Stomach smooth muscle (tissue), 2 donors: ENCODE measurements around the gene EN1.

Experiments
- H3K27ac ChIP-seq: one replicate; pipeline ENCODE4 v1.7.0; 2013; ENCODE audit warnings: mild to moderate bottlenecking, low read length, inconsistent platforms
- H3K27me3 ChIP-seq, 2 donors: one replicate each; pipeline ENCODE4 v1.7.0; 2013; ENCODE audit warnings: low read length in 2 of 2; ENCODE audit not compliant: insufficient read depth in 2 of 2, control insufficient read depth in 1 of 2
- H3K36me3 ChIP-seq, 2 donors: one replicate each; pipeline ENCODE4 v1.7.0; 2013; ENCODE audit warnings: low read length in 2 of 2; ENCODE audit not compliant: control insufficient read depth in 2 of 2, insufficient read depth in 2 of 2
- H3K4me1 ChIP-seq: one replicate; pipeline ENCODE4 v1.7.0; 2013; ENCODE audit warnings: low read length; ENCODE audit not compliant: control insufficient read depth, insufficient read depth
- H3K4me3 ChIP-seq, 2 donors: one replicate each; pipeline ENCODE4 v1.7.0; 2013; ENCODE audit warnings: low read length in 2 of 2
- H3K9ac ChIP-seq, 2 donors: one replicate each; pipeline ENCODE4 v1.7.0; 2013; ENCODE audit warnings: low read length in 2 of 2, mild to moderate bottlenecking in 1 of 2
- H3K9me3 ChIP-seq, 2 donors: one replicate each; pipeline ENCODE4 v1.7.0; 2013; ENCODE audit warnings: low read length in 2 of 2; ENCODE audit not compliant: control insufficient read depth in 2 of 2
- donor health status: healthy.
- donor health status: Pancreatic carcinoma.

Gene EN1

DNA sequence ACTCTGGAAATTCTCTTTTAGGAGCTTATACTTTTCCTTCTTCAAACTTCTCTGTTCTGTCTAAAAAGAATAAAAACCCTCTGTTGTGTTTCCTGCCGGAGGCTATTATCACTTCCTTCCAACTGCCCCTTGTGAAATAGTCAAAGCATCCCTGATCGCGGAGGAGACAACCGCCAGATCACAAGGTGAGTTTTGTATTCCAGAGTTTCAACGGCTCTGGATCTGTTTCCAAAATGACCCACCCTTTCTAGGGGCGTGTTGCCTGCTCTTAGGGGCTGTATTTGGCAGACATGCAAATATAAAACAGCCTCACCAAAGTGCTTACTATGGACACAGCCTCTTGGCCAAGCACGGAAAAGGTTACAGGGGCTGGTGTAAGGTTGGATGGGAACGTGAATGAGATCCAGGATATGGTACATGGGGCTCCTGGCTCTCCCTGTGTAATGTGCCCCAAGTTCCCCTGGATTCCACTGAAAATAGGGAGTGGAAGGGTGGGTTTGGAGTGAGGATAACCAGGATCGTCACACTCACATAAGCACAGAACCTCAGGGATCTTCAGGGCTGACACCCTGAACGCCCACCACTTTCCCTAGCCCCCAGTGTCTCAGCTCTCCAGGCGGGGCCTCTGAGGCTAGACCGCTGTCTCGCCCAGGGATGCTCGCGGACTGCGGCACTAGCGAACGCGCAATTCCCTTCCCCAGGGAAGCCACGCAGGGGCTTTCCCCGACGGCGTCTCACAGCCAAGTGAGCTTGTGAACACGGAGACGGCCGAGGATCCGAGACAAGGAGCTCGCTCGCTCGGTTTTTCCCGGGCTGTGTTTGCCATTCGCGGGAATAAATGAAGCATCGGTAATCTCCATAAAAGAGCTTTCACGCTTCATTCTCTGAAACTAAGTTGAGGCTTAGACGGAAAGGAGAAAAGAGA is 14.4 kb downstream of the EN1 start:
- no peaks in the 10 kb centered on the region for H3K9me3 ChIP-seq
- no peaks in the 10 kb centered on the region for H3K36me3 ChIP-seq
- peaks cover 80 to 86% of the 10 kb centered on the region in 2 donors for H3K27me3 ChIP-seq

DNA sequence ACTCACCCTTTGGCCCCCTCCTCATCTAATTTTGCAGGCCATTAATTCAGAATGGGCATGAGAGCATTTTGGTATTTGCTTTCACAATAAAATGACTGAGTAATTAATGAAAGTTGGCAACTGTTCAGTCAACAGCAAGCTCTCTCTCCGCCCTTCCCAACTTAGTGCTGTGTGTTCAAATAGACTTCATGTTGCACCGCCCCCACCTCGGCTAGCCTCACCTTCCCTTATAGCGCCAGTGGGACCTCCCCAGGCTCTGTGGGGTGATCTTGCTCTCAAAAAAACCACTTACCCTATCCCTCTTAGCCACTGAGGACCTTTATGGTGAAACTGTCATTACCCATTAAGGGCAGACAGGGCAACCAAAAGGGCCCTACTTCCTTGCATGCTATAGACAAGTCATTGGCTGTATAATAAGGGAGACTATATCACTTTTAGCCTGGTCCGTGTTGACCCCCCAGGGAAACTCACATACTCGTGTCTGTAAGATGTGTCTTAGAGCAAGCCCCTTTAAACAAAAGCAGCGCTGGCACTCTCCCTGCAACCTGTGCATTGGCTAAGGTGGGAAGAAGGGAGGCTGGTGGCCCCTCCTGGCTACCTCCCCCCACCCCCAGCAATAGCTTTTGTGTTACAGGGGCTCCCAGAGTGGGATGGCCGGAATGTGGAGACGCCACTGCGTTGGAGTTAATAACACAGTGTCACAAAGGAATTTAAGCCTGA is 15.2 kb downstream of the EN1 start:
- Histone ChIP-seq H3K27ac (no peak overlapping the region), H3K9me3 (no peaks in the 10 kb centered on the region), H3K4me3 (no peak overlapping the region), H3K4me1 (peaks cover 18% of the 10 kb centered on the region), H3K9ac (no peak overlapping the region), H3K36me3 (no peaks in the 10 kb centered on the region), H3K27me3 (peaks cover 73 to 78% of the 10 kb centered on the region in 2 donors)

More for the DNA sequence above, 14.4 kb downstream of the EN1 start:
- Histone ChIP-seq H3K4me3 (no peak overlapping the region), H3K4me1 (peaks cover 18% of the 10 kb centered on the region), H3K9ac (no peak overlapping the region), H3K27ac (no peak overlapping the region)

DNA sequence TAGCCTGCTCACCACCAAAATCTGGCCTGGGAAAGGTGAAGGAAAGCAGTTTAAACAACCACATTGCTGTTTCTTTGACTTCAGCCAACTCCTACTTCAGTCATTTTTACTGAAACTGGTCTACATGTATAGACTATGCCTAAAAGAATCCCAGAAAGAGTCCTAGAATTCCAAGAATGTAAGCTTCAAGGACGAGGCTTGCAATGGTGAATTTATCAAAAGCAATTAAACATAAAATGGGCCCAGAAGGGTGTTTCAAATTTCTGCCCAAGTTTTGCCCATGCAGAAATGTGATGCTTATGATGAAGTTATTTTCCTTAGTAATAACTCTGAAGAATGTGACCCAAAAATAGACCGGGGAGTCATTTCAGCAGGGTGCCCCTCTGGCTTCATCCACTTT is 16.6 kb downstream of the EN1 start:
- H3K27ac ChIP-seq, result no peak overlapping the region
- H3K4me3 ChIP-seq, result no peak overlapping the region
- no peak overlapping the region for H3K9ac ChIP-seq
- peaks cover 63 to 70% of the 10 kb centered on the region in 2 donors for H3K27me3 ChIP-seq
- H3K36me3 ChIP-seq, result no peaks in the 10 kb centered on the region
- H3K4me1 ChIP-seq, result peaks cover 13% of the 10 kb centered on the region
- H3K9me3 ChIP-seq, result no peaks in the 10 kb centered on the region

DNA sequence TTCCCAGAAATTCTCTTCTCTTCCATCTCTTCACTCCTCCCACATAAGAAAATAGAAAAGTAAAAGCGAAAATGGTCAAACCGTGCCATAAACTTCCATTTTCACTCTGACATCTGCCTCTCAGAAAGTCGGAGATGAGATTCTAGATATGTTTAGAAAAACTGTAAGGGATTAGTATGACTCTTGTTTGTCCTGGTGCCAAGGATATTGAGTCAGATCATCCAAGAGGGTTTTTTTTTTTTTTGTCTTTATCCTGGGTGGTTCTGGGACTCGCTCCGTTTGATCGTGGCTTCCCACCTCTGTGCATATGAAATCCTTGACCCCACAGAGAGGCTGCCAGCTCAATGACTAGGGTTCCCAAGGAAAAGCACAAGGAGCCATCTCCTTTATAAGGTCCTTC is 17.3 kb downstream of the EN1 start:
- H3K9me3 ChIP-seq, result no peaks in the 10 kb centered on the region

DNA sequence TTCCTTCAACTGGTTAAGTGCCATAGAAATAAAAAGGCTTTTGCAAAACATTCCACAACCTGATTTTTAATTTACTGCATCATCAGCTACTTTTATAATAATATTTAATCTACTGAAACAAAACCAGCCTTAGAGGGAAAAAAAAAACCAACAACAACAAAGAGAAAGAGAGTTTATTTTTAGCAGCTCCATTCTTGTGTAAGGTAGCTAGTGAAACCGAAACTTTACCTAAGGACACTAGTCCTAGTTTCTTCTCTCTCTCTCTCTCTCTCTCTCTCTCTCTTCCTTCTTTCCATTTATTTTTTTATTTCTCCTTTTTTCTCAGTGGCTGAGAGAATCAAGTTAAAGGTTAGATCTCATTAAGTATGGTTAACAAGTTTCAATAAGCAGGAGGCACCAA is 21.4 kb downstream of the EN1 start:
- no peak overlapping the region for H3K4me3 ChIP-seq
- no peak overlapping the region for H3K9ac ChIP-seq
- no peak overlapping the region for H3K27ac ChIP-seq
- no peaks in the 10 kb centered on the region for H3K9me3 ChIP-seq
- no peaks in the 10 kb centered on the region for H3K36me3 ChIP-seq
- H3K4me1 ChIP-seq, result no peaks in the 10 kb centered on the region
- H3K27me3 ChIP-seq, result peaks cover 26 to 34% of the 10 kb centered on the region in 2 donors

More for the DNA sequence above, 17.3 kb downstream of the EN1 start:
- H3K36me3 ChIP-seq, result no peaks in the 10 kb centered on the region
- peaks cover 56 to 62% of the 10 kb centered on the region in 2 donors for H3K27me3 ChIP-seq
- H3K4me3 ChIP-seq, result no peak overlapping the region
- no peak overlapping the region for H3K27ac ChIP-seq
- H3K4me1 ChIP-seq, result peaks cover 5% of the 10 kb centered on the region
- H3K9ac ChIP-seq, result no peak overlapping the region

DNA sequence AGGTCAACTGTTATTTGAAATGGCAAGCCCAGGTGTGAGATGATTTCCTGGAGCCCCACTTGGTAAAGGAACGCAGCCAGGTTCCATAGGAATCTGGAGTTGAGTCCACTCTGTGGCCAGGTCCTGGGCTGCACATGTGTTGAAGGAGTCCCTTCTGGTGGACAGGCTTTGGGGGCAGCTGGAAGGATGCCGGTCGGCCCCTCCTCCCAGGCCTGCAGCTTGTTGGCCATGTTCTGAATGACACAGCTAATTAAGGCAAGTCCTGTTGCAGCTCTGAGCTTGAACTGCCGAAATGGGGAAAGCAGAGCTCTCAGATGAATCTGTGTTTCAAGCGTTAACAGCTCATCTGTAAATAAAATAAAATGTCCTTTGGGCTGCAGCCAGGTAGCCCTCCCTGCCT is 23.8 kb downstream of the EN1 start:
- H3K27ac ChIP-seq, result no peak overlapping the region
- no peaks in the 10 kb centered on the region for H3K9me3 ChIP-seq
- H3K27me3 ChIP-seq, result peaks cover 13 to 25% of the 10 kb centered on the region in 2 donors
- no peak overlapping the region for H3K4me3 ChIP-seq
- H3K4me1 ChIP-seq, result no peaks in the 10 kb centered on the region
- H3K36me3 ChIP-seq, result no peaks in the 10 kb centered on the region
- H3K9ac ChIP-seq, result no peak overlapping the region

DNA sequence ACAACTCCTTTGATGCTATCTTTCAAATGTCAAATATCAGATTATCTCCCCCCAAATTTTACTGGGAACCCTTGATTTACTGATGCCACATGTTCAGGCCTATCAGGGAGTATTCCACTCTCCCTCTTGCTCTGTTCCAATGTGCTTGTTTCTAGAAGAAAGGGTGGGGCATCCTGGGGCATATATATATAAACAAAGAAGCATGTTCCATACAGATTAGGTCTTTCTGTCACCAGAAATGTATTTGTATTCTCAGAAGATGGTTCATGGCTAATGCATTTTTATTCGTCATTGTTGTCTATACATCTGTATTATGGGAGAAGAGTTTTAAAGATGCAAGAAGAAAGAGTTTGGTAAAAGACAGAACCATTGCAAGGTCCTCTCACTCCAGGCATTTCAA is 24.9 kb downstream of the EN1 start:
- Histone ChIP-seq H3K27me3 (peaks cover 9 to 23% of the 10 kb centered on the region in 2 donors), H3K27ac (no peak overlapping the region), H3K36me3 (no peaks in the 10 kb centered on the region), H3K9ac (no peak overlapping the region), H3K4me1 (no peaks in the 10 kb centered on the region), H3K9me3 (no peaks in the 10 kb centered on the region), H3K4me3 (no peak overlapping the region)

DNA sequence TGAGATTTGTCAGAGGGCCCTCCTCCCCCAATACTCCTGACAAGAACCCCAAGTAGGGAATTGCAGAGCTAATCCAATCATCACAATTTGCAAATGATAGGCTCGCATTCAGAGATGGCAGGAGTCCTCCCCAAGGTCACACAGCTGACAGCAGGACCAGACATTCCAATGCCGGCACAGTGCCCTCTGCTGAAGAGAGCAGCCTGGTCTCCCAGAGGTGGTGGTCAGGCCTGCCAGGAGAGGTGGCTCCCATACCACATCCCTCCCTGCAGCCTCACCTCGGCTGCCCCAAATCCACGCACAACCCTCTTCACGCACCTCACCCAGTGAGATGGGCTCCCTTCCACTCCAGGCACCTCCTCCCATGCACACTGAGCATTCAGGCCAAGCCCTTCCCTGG is 25.4 kb downstream of the EN1 start:
- Histone ChIP-seq H3K4me1 (no peaks in the 10 kb centered on the region), H3K9ac (no peak overlapping the region), H3K36me3 (no peaks in the 10 kb centered on the region), H3K4me3 (no peak overlapping the region), H3K27ac (no peak overlapping the region), H3K27me3 (peaks cover 6 to 21% of the 10 kb centered on the region in 2 donors), H3K9me3 (no peaks in the 10 kb centered on the region)

DNA sequence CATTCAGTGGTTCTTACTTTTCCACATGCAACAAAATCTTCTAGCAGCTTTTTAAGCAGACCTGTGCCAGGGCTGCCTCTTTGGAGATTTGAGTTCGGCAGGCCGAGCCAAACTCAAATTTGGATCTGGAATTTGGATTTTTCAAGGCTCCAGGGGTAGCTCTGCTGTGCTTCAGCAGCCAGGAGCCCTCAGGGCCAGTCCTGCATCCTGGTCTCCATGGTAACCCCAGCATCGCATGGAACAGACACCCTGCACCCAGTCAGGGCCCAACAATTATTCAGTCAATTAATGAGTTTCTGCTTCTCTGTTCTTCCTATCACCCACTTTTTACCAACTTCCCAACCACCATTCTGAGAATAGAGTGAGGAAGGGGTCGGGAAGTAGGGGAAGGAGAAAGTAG is 30.0 kb downstream of the EN1 start:
- Histone ChIP-seq H3K9me3 (no peaks in the 10 kb centered on the region), H3K27me3 (peaks cover 19 to 42% of the 10 kb centered on the region in 2 donors), H3K36me3 (no peaks in the 10 kb centered on the region), H3K9ac (no peak overlapping the region), H3K4me1 (no peaks in the 10 kb centered on the region), H3K4me3 (no peak overlapping the region), H3K27ac (no peak overlapping the region)

DNA sequence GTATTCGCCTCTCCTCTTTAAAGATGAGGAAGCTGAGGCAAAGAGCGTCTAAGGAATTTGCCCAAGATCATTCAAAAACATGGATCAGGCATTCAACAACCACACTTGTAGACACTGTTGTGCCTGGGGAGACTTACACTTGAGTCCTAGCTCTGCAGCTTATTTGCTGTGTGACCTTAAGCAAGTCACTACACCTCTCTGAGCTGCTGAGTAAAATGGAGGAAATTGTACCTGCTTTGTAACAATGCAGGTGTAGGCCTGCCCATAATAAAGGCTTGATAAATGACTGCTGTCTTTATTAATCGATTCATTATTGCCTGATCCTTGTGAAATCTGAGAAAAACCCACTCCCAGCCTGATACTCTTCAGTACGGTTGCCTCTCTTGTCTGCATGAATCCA is 30.8 kb downstream of the EN1 start:
- H3K9ac ChIP-seq, result no peak overlapping the region
- no peak overlapping the region for H3K4me3 ChIP-seq
- no peaks in the 10 kb centered on the region for H3K4me1 ChIP-seq
- peaks cover 22 to 43% of the 10 kb centered on the region in 2 donors for H3K27me3 ChIP-seq
- no peaks in the 10 kb centered on the region for H3K9me3 ChIP-seq
- no peak overlapping the region for H3K27ac ChIP-seq
- H3K36me3 ChIP-seq, result no peaks in the 10 kb centered on the region
